ENCODE measurements around the gene IGHMBP2.
"Not testable (repeated sequence)": the region's sequence is repeated elsewhere in the genome, so short reads cannot be mapped to it uniquely, and the experiment has no call there.

IGHMBP2 gene

DNA sequence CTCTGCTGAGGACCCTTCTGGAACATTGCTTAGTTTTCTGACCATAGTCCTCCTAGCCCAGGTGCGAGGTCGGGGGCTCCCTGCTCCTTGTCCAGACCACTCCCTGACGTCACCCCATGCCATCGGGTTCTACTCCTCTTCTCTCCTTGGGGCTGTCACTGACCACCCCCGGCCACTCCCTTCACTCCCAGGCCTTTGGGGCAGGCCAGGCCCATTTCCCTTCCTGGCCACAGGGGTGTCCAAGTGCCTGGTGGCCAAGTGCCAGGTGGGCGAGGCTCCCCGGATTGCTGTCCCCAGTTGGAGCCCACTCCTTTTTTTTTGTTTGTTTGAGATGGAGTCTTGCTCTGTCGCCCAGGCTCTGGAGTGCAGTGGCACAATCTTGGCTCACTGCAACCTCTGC is 57.6 kb downstream of the IGHMBP2 start:
- no peak for DNase-seq (ENCODE audit: low read depth in 3 of 3)

DNA sequence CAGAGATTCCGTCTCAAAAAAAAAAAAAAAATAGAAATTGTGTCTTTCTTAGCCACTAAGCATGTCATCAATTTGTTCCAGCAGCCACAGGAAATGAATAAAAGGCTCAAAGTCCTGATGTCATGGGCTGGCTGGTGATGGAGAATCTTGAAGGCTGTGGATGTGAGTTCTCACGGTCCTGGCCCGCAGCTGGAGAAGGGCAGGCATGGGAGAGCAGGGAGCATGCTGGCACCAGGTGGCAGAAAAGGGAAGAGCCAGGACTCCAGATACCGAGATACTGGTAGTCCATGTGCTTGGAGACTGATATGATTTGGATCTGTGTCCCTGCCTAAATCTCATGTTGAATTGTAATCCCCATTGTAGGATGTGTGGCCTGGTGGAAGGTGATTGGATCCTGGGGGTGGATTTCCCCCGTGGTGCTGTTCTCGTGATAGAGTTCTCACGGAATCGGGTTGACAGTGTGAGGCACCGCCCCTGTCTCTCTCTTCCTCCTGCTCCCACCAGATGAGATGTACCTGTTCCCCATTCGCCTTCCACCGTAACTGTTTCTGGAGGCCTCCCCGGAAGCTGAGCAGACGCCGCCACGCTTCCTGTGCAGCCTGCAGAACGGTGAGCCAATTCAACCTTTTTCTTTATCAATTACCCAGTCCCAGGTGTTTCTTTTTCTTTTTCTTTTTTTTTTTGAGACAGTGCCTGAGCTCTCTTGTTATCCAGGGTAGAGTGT is 59.0 kb downstream of the IGHMBP2 start:
- DNase-seq (ENCODE audit: low read depth in 3 of 3): no peak

DNA sequence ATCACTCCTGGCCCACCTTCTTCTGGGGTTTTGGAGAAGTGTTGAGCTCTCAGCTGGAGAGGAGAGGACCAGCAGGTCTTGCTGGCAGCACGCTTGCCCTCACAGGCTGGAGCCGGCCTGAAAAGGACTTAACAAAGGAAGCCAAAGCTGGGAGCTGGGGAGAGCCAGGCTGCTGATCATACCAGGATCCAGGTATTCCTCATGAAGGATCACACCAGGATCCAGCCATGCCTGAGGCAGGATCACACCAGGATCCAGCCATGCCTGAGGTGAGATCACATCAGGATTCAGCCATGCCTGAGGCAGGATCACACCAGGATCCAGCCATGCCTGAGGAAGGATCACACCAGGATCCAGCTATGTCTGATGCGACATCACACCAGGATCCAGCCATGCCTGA is 60.1 kb downstream of the IGHMBP2 start:
- DNase-seq (ENCODE audit: low read depth in 3 of 3): no peak

DNA sequence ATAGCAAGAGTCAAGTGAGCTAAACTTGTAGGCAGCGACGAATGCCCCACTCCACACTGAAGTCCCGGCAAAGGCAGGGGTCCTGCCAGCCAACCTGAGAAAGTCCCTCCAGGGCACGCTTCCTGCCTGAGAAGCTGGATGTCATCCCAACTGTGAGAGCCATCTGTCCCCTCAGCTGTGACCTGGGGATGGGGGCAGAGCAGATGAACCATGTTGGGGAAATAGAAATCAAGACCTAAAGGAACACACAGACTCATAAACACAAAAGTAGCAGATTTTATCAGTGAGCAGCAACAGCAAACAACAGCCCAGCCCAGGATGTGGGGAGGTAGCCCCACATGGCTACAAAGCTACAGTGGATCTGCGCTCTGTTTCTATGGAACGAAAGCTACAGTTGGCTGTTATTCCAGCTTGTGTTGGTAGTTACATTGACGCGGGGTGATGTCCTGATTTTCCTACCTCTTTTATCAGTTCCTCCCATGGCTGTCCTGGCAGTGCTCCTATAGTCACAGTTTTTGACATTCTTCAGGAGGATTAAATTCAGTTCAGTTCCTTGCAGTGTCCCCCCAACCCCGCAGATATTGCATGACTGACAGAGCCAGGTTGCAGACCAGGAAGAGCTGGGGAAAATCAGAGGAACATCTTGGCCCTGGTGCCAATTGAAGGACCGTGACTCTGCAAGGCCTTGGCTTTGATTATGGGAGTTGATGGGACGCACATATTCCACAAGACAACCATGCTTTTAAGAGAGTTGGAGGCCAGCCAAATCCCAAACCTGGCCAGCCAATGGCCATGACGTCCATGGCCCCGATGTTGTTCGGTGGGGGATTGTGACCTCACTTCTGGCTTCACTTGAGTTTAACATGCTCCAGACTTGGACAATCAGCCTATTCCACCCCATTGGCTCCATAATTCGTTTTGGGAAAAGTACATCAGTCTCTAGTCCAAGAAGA is 62.5 kb downstream of the IGHMBP2 start:
- no peak for DNase-seq (ENCODE audit: low read depth in 3 of 3)

DNA sequence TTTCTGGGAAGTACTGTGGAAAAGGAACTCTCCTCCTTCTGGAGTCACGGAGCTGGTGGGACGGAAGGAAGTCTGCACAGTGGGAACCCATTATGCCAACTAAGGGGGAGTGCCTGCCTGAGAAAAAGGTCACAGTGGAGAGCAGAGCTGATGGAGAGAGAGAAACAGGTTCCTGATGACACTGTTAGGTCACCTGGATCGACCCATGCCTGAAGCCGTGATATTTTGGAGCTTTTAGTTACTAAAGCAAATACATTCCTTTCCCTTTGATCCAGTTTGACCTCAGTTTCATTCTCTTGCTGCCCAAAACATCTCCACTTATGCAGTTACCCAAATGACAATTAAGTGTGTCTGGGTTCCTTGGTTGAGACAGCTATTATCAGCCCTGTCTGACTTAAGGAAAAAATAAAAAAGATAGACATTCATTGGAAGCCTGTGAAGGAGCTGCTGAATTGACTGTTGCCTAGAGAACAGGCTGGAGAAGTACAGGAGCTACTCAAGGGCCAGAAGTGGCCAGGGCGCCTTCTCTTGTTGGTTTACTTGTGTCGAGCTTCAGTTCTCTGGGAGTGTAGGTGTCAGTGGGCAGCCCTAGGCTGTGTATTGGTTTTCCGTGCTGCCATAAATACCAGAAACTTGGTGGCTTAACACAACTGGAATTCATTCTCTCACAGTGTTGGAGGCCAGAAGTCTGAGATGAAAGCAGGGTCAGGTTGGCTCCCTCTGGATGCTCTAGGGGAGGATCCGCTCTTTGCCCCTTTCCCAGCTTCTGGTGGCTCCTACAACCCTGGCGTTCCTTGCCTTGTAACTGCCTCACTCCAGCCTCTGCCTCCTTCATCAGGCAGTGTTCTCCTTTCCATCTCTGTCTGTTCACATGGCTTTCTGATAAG is 63.4 kb downstream of the IGHMBP2 start:
- no peak for DNase-seq (ENCODE audit: low read depth in 3 of 3)

DNA sequence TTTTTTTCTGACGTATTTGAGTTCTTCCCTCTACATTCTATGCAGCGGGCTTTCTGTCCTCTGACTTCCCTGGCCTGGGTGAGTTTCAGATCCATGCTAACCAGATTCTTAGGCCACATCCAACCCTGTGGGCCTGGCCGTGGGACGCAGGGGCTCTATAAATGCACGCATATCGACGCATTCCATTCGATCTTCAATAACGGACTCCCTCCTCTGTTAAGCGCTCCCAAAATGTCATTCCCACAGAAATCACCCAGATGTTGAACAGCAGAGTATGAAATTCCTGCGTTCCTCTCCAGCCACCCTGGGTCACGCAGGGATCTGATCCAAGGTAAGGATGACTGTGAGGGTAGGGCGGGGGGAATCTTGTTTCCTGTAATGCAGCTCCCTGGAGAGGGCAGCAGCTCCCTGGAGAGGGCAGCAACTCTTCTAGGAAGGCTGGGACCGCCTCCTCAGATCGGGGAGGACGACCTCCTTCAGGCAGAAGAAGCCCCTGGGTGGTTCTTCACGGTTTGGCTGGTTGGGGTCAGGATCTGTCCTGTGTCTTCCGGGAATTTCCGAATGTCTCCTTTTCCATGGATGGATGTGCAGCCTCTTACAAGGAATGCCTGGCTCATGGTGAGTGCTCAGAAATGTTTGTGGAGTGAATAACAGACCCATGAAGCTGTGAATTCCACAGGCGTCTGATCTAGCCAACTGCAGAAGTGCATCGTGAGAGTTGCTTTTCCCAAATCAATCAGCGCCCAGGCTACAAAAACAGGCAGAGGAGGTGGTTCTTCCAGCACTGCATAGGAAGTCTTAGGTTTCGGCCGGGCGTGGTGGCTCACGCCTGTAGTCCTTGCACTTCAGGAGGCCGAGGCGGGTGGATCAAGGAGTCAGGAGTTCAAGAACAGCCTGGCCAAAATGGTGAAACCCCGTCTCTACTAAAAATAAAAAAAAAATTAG is 64.9 kb downstream of the IGHMBP2 start:
- DNase-seq (ENCODE audit: low read depth in 3 of 3): no peak

DNA sequence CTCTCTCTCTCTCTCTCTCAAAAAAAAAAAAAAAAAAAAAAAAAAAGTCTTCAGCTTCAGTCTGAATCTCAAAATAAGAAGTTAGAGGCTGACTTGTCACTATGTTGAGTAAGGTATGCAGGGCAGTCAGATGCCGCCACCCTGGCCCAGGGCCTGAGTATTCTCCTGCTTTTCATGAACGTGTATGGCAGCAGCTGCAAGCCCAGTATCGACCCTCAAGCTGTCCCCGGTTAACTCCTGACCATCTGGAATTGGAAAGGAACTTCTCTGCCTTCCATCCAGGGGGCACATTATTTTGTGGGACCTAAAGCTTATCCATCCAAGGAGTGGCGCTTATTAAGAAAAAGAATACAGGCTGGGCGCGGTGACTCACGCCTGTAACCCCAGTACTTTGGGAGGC is 65.7 kb downstream of the IGHMBP2 start:
- DNase-seq (ENCODE audit: low read depth in 3 of 3): no peak

DNA sequence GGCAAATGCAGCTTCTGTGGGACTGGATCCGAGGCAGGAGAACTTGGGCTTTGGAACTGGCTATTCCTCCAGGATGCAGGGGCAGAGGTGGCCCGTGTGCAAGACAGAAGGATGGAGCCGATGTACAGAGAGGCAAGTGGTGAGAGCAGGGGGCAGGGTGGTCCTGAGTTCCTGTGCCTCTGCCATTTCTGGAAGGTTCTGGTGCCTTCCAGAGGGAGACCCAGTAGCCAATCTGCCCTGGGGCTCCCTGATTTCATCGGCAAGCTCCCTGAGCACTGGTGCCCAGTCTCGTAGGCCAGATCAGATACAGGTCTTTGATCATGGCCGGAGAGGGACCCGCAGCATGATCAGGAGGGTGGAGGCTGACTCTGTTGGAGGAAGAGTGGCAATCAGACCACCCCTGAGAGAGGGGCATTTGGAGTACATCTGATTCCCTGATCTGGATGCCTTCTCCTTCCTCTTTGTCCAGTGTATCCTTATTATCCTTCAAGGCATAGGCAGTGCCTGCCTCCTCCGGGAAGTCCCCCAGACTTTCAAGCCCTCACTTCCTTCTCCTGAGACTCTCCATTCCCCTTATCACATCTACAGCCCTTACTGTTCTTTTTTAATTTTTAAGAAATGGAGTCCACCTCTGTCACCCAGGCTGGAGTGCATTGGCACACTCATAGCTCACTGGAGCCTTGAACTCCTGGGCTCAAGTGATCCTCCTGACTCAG is 67.4 kb downstream of the IGHMBP2 start:
- DNase-seq (ENCODE audit: low read depth in 3 of 3): no peak

DNA sequence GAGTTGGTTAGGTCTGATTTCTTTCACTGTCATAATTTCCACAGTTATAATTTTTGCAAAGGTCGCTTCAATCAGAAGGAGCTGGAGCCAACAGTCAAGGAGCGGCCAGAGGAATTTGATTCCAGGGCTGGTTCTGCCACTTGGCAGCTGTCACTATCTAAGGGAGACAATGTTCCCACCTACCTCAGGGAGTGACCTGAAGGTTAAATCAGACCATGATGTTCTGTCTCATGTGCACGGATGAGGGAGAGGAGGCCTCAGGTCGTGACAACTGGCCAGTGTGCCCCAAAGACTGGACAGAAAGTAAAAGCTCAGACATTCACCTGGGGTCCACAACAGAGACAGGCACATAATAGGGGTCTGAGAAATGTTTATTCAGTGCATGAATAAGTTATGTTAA is 69.5 kb downstream of the IGHMBP2 start:
- no peak for DNase-seq (ENCODE audit: low read depth in 3 of 3)

DNA sequence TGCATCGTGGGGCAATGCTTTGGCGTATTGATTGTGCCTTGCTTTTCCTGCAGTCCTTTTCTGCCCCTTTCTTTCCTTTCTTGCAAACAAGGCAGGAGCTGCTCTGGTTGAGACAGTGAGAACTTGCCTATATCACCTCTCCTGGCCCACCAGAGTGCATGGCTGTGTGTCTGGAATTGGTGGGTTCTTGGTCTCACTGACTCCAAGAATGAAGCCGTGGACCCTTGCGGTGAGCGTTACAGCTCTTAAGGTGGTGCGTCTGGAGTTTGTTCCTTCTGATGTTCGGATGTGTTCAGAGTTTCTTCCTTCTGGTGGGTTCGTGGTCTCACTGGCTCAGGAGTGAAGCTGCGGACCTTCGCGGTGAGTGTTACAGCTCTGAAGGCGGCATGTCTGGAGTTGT is 70.0 kb downstream of the IGHMBP2 start:
- not testable (repeated sequence) for DNase-seq (ENCODE audit: low read depth in 3 of 3)

DNA sequence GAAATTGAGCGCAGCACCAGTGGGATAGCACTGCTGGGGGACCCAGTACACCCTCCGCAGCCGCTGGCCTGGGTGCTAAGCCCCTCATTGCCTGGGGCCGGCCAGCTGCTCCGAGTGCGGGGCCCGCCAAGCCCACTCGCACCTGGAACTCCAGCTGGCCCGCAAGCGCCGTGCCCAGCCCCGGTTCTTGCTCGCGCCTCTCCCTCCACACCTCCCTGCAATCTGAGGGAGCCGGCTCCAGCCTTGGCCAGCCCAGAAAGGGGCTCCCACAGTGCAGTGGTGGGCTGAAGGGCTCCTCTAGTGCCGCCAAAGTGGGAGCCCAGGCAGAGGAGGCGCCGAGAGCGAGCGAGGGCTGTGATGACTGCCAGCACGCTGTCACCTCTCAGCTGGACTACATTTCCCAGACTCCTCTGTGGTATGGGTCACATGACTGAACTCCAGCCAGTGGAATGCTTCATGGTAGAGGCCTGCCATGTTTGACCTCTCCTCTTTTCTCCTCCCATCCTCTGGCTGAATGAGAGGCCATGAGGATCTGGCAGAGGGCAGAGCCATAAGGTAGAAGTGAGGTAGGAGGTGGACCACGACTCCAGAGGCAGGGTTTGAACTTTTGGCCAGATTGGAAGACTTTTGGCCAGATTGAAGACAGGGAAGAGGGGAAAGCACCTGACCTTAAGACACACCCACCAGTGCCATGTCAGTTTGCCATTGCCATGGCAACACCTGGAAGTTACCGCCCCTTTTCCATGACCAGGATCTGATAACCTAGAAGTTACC is 70.9 kb downstream of the IGHMBP2 start:
- peak in 1 of 3 experiments; percentile 11 for DNase-seq (ENCODE audit: low read depth in 3 of 3)

DNA sequence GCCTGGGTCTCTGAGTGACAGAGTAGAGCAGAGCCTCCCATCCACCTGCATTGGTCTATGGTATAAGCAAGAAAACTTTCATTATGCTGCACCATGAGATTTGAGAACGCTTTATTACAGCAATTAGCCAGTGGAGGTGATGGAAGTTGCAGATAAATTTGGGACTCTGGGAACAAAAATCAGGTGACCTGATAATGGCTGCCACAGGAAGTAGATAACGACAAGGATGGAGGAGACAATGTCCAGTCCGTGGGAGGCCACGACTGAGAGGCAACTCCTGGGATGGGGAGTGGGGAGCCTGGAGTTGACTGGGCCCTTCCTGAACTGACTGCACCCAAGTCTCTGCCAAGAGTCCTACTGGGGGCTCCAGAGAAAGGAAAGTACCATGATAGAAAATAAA is 72.4 kb downstream of the IGHMBP2 start:
- DNase-seq (ENCODE audit: low read depth in 3 of 3): no peak

DNA sequence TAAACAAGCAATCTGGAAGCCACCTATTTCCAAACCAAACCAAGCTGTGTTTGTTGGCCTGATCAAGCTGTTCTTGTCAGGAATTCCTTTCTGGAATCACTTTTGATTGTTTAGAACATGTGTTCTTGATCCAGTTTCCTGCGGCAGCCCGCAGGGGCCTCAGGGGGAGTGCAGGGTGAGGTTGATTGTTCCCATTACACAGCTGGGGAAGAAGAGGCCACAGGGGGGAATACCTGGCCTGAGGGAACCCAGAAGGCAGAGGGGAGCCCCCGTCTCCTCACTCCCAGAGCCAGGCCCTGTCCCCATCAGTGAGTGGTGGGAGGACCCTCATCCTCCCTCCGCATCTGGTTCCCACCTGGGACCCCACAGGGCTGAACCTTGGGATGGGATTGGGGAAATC is 72.9 kb downstream of the IGHMBP2 start:
- no peak for DNase-seq (ENCODE audit: low read depth in 3 of 3)

DNA sequence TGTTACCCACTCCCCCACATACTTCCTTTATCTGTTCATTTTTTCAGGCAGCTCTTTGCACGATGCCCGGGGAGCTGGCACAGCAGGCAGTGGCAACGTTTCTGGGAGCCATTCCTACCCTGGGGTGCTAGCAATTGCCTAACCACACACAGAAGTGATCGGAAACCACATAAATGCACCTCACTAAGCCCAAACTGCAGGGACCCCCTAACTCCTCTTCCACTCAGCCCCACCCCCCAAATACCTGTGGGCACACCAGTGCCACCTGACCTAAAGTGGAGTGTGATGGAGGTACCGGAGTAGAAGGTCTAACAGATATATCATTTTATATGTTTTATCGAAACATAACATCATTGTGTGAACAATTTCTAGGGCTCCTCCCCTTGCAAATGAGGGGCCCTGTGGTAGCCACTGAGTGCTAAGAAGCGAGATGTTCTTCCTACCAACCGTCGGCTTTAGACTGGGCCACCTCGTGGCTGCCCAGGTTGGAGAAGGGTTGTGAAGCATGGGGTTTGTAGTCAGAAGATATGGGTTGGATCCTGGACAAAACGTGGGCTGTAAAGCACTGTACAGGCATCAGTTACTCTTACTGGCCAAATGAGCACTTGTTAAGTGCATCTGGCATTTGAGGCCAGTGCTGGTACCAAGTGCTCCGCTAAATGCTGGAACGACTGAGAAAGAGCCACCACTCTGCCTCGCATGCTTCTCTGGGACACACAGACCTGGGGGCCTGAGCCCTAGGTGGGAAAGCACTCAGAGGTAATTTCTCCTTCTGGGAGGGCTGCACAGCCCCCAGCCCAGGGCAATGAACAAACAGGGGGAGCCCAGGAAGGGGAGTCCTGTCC is 74.3 kb downstream of the IGHMBP2 start:
- no peak for DNase-seq (ENCODE audit: low read depth in 3 of 3)

DNA sequence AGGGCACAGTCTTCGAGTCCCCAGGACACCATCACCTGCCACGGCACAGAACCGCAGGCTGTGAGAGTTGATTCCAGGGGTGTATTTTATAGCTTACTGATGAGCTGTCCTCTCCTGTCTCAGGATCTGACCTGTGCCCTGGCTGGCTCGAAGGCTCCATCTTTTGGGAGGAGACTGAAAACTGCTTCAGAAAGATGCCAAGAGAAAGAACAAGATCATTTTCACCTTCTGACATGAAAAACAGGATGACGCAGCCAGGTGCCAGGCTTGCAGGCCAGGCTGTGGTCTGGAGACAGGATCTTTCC is 74.9 kb downstream of the IGHMBP2 start:
- no peak for DNase-seq (ENCODE audit: low read depth in 3 of 3)

DNA sequence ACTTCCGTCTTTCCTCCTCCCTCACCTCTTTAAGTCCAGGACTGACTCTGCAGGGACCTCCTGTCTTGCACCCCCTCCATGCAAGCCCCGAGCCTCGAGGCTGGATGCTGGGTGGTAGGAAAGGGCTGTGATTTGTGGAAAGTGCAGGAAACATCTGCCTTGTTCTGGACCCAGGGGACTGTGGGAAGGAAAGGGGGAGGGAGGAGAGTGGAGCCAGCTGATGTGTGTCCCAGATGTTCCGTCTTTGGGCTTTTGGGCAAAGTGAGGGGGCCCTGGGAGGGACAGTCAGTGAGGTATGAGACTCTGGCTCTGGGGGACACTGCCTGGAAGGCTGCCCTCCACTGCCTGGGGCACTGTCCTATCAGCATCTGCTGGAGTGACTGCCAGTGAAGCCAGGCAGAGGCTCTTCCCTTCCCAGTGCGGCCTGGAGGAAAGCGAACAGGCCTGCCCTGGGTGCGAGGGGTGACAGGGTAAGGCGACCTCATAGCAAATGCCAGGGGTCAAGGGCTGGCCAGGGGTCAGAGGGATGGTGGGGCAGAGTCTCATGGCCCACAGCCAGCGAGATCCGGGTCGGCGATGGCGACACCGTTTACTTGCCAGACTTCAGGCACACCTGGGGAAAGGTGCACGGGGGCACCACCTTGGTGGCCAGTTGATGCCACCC is 75.4 kb downstream of the IGHMBP2 start:
- no peak for DNase-seq (ENCODE audit: low read depth in 3 of 3)

DNA sequence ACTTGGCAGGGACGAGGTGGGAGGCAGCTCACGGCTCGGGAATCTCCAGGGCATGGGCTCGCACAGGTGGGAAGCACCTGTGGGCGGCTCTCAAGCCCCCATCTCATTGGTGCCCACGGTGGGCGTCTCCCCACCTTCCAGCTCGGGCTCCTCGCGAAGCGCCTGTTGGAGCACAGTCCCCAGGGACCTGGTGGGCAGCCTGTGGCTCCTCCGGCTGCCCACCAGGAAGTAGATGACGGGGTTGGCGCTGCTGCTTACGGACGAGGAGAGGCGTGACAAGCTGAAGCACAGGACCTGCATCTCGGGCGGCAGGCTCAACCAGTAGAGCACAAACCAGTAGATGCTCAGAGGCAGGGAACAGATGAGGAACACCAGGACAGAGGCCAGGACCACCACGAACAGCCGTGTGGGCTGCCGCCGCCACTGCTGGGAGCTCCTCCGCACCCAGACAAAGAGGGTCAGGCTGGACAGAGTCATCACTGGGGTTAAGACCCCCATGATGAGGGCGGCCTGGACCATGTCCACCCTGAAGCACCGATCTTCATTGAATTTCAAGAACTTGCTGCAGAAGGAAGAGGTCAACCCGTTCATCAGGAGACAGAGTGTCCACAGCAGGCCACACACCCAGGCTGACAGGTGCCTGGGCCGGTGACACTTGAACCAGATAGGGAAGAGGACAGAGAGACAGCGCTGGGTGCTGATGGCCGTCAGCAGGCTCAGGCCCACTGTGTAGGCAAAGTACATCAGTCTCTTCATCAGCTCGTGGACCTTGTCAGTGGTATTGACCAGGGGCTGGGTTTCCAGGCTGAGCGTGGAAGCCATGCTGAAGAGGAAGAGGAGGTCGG is 76.5 kb downstream of the IGHMBP2 start:
- DNase-seq (ENCODE audit: low read depth in 3 of 3): no peak

DNA sequence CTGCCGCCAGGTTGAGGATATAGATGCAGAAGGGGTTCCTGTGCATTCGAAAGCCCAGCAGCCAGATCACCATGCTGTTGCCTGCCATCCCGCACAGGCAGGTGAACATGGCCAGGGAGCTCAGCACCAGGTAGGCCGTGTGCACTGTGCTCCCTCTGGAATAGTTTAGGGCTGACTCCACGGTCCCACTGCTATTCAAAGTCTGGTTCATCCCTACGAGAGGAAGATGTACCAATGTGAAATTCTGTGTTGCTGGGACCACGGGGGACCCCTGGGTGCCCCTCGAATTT is 77.0 kb downstream of the IGHMBP2 start, which contains the start of gene MRGPRD:
MRGPRD (minus strand) TSS at position 211 of the 290 bp plus-strand sequence; CDS start at position 211, 0 bp downstream.
- DNase-seq (ENCODE audit: low read depth in 3 of 3): no peak
